NOMO-1 treated with DMSO at 0.1 percent for 48 hours (cell line): Measurements from ENCODE around the gene PAX9.

ENCODE experiments used
- DNase-seq: peaks from one replicate; lab custom pipeline; 2025; ENCODE audit not compliant: unreplicated experiment; lab: John Stamatoyannopoulos, UW

The PAX9 gene

GRCh38 chr14:36726128-36726527 is 64.5 kb downstream of the PAX9 start:
- DNase-seq: no peak
